NCI-H2107 treated with DMSO at 0.1 percent for 48 hours (cell line): ENCODE results near the gene IDH3A.

Experiments used
- DNase-seq: peaks from one replicate; lab custom pipeline; 2025; ENCODE audit not compliant: unreplicated experiment; lab: John Stamatoyannopoulos, UW

The IDH3A gene

GRCh38 chr15:78164010-78164409 lies 14.8 kb downstream of the IDH3A start:
- DNase-seq: no peak

- DNase-seq: no peak
These were observed 18.2 kb downstream of the IDH3A start for GRCh38 chr15:78167227-78167888.

DNA sequence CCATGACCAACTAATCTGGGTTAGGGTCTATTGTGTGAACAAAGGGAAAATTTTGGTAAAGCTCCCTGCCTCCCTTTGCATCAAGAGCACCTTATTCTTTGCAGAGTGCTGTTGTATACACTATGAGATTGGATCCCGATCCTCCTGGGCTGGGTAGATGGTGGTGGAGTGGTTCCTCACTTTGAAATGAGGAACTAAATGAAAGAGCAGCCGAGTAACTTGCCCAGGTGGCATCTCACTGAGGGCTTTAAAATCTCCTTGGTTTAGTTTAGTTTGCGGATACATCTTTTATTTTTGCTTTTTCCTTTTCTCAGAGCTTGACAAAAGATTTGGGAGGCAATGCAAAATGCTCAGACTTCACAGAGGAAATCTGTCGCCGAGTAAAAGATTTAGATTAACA lies 19.4 kb downstream of the IDH3A start:
- no peak for DNase-seq

GRCh38 chr15:78170848-78171773 lies 21.9 kb downstream of the IDH3A start:
- no peak for DNase-seq

DNA sequence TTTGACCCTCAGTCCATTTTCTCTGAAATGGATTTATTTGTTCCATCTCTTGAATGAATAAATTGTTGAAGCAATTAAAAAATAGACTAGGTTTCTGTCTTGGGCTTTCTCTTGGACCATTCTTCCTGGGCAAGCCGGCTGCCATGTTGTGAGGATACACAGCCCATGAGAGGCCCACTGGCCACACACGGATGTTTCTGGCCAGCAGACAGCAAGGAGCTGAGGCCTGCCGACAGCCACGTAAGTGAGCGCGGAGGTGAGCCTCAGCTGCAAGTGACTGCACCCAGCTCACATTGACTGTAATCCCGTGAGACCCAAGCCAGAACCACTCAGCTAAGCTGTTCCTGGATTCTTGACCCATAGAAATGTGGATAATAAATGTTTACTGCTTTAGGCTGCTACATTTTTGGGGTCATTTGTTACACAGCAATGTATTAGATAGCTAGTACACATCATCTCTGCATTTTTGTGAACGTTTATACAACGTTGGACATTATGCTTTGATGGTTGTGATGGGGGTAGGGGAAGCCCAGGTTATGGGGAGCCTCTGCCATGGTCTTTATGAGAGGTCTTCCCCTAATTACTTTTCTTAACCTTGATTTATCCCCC lies 22.8 kb downstream of the IDH3A start:
- no peak for DNase-seq

GRCh38 chr15:78174401-78174800 lies 25.2 kb downstream of the IDH3A start:
- DNase-seq: no peak

DNA sequence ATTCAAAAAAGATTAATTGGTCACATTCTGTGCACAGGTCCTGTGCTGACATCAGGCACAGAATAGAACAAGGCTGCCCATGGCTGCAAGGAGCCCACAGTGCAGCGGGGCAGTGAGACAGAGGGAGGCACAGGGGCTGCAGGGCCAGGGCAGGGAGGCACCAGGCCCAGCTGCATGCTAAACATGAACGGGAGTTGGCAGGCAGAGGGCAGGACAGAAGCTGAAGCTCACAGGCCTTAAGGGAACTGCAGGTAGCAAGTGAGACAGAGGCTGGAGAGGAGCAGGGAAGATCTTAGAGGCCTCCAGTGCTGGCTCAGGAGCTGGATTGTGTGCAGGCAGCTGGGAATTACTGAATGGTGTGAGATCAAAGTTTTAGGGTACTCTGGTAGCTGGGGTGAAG lies 26.2 kb downstream of the IDH3A start:
- DNase-seq: no peak

GRCh38 chr15:78177447-78177873 lies 28.3 kb downstream of the IDH3A start:
- DNase-seq: no peak

DNA sequence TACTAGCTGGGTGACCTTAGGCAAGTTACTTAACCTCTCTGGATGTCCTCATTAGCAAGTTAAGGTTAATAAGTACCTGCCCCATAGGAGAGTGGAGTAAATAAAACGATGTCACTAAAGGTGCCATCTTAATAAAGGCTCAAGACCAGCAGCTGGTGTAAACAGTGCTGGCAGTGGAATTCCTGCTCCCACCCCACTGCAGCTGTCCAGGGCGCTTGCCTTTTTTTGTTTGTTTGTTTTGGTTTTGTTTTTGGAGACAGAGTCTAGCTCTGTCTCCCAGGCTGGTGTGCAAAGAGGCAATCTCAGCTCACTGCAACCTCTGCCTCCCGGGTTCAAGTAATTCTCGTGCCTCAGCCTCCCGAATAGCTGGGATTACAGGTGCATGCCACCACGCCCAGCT lies 28.9 kb downstream of the IDH3A start:
- no peak for DNase-seq

DNA sequence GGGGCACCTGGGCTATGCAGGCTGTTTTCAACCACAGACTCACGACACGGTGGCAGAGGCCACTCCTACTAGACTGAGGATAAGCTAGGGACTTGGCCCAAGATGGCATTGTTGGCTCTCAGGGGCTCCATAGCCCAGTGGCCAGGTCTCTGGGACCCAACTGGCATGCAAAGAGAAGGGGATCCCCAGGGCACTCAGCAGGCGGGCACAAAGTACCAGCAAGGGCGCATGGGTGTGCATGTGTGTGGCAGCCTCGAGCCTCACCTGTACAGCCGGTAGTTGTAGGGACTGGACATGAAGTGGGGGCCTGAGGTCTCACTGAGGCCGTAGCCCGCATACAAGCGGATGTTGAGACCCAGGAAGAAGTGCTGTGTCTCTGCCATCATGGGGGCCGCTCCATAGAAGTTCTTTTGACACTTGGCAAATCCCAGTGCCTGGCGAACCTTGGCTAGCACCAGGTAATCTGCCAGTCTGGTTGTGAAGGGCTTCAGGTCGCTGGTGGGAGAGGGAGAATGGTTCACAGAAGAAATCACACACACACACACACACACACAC lies 30.2 kb downstream of the IDH3A start:
- DNase-seq: no peak

- no peak for DNase-seq
These were observed 30.7 kb downstream of the IDH3A start for GRCh38 chr15:78179906-78180305.

- DNase-seq: no peak
These were observed 33.2 kb downstream of the IDH3A start for GRCh38 chr15:78182336-78182700.

DNA sequence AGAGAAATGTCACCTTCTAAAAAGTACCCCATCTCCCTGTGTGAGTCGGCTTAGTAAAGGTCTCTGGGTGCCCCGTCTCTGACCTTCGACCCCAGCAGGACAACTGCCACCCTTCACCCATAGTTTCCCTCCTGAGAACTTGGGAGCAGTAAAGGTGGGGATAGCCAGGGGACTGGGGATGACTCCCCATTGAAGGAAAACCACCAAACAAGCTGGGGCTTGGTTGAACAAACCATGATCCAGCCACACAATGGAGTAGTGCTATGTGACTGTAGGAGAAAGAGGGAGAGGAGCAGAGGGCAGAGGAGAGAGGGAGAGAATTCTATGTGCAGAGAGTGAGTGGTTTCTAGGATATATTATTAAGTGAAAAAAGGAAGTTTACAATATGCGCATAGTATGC lies 33.7 kb downstream of the IDH3A start:
- no peak for DNase-seq

GRCh38 chr15:78192826-78193594 lies 43.8 kb downstream of the IDH3A start:
- no peak for DNase-seq

GRCh38 chr15:78193731-78194567 lies 44.8 kb downstream of the IDH3A start:
- DNase-seq: no peak

- DNase-seq: no peak
These were observed 45.4 kb downstream of the IDH3A start for GRCh38 chr15:78194568-78194925.

DNA sequence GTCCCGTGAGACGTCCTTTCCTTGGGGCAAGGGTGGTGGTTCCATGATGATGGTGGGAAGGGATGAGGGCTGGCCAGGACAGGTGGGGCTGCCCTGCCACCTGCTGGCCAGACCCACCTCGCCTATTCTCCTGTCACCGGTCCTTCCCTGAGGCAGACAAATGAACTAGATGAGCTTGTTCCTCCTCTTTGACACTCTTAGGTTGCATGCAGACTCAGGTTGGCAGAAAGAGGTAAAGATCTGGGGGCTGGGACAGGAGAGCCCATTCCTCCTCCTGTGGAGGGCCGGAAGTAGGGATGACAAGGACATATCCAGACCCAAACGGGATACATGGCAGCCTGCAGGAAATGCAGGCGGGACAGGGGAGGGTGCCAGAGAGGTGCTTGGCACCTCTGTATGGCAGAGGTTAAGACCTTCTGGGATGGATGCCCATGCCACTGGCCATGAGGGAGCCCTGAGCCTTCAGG lies 46.6 kb downstream of the IDH3A start:
- DNase-seq: peak; percentile 2

DNA sequence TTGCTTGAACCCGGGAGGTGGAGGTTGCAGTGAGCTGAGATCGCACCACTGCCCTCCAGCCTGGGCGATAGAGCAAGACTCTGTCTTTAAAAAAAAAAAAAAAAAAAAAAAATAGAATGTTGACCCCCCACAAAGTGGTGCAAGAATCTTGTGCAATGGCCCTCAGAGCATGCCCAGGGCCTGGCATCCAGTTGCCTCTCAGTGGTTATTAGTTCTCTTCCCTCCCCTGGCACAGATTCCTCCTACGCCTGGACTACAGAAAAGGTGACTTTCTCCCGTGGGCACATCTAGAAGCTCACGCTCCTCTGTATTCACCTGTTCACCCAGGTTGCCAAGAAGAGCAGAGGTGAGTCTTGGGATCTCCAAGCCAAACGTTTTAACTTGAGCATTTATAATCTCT lies 48.5 kb downstream of the IDH3A start:
- no peak for DNase-seq

DNA sequence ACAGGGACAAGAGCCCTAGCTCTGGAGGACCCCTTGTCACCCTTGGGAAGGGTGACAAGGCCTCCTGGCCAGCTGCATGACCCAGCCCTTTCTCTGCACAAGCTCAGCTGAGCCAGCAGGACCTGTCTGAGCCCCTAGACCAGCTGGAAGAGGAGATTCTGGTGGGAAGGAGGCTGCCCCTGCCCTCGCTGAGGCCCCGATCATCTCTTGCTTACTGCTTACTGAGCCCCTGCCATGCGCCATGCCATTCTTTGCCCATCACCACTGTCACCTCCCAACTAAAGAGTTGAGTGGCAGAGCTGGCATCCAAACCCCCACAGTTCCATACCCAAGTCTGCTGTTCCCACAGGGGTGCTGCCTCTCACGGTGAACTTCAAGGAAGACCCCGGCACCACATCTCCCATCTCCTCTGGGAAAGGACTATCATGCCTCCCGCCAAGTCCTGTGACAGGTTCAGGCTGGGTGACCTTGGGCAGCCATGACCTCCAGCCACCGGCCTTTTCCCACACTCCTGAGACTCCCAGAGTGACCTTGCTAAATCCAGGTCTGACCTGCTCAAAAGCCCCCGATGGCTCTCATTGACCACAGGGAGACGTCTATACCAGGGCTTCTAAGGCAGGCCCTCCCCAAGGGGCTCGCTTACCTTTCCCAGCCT lies 51.2 kb downstream of the IDH3A start:
- DNase-seq: no peak
